Measurements from ENCODE around the gene MGRN1.

Gene MGRN1

DNA sequence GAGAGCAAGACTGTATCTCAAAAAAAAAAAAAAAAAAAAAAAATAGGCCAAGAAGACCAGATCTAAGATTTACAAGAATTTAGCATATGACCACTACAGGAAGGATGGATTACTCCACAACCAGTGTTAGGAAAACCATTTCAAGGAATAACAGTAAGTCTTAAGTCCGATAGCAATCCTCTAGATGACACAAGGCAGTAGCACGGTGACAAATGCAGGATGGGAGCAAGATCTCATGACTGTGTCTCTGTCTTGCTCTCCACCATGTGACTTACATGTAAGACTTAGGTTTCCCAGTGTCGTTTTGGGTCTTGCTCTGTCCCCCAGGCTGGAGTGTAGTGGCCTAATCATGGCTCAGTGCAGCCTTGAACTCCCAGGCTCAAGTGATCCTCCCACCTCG lies 40.7 kb upstream of the MGRN1 start:
- DNase-seq = no peak
- TF ChIP-seq CTCF (IDR thresholded peaks at IDR 0.05; ENCODE audit: low read depth, low read length) = no peak
- Histone ChIP-seq H3K36me3 (no peaks in the 10 kb centered on the region), H3K27ac (no peak overlapping the region), H3K4me3 (ENCODE audit: low read depth, low read length) (no peak overlapping the region), H3K9me3 (ENCODE audit: severe bottlenecking) (no peaks in the 10 kb centered on the region), H3K27me3 (ENCODE audit: insufficient read depth, low read depth, severe bottlenecking) (no peaks in the 10 kb centered on the region)

GRCh38 chr16:4586291-4586690 lies 38.3 kb upstream of the MGRN1 start:
- Histone ChIP-seq H3K9me3 (ENCODE audit: severe bottlenecking) (no peaks in the 10 kb centered on the region), H3K27ac (no peak overlapping the region), H3K27me3 (ENCODE audit: insufficient read depth, low read depth, severe bottlenecking) (no peaks in the 10 kb centered on the region), H3K36me3 (no peaks in the 10 kb centered on the region), H3K4me3 (ENCODE audit: low read depth, low read length) (no peak overlapping the region)
- no peak for TF ChIP-seq CTCF (IDR thresholded peaks at IDR 0.05; ENCODE audit: low read depth, low read length)
- no peak for DNase-seq

GRCh38 chr16:4588386-4588785 lies 36.2 kb upstream of the MGRN1 start:
- H3K27ac ChIP-seq = no peak overlapping the region
- no peaks in the 10 kb centered on the region for H3K36me3 ChIP-seq
- no peaks in the 10 kb centered on the region for H3K27me3 ChIP-seq (ENCODE audit: insufficient read depth, low read depth, severe bottlenecking)
- no peak for DNase-seq
- no peaks in the 10 kb centered on the region for H3K9me3 ChIP-seq (ENCODE audit: severe bottlenecking)
- H3K4me3 ChIP-seq (ENCODE audit: low read depth, low read length) = no peak overlapping the region
- no peak for TF ChIP-seq CTCF (IDR thresholded peaks at IDR 0.05; ENCODE audit: low read depth, low read length)

DNA sequence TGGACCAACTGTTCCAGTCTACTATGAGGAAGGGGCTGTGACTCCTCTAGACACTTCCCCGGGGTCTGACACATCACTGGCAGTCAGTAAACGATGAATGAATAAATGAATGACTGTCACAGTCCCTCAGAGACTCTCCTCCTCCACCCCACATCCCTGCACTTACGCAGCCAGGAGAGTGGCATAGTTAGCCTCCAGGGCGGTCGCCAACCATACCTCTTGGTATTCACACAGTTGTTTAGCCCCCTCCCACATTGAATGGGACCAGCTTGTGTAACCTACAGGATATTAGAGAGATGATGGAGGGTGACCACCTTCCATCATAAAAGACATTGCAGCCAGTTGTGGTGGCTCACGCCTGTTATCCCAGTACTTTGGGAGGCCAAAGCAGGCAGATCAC lies 35.7 kb upstream of the MGRN1 start:
- Histone ChIP-seq H3K9me3 (ENCODE audit: severe bottlenecking) (no peaks in the 10 kb centered on the region), H3K27ac (no peak overlapping the region), H3K4me3 (ENCODE audit: low read depth, low read length) (no peak overlapping the region), H3K27me3 (ENCODE audit: insufficient read depth, low read depth, severe bottlenecking) (no peaks in the 10 kb centered on the region), H3K36me3 (no peaks in the 10 kb centered on the region)
- no peak for DNase-seq
- no peak for TF ChIP-seq CTCF (IDR thresholded peaks at IDR 0.05; ENCODE audit: low read depth, low read length)

- no peaks in the 10 kb centered on the region for H3K9me3 ChIP-seq (ENCODE audit: severe bottlenecking)
- no peak overlapping the region for H3K27ac ChIP-seq
- DNase-seq = no peak
- no peaks in the 10 kb centered on the region for H3K27me3 ChIP-seq (ENCODE audit: insufficient read depth, low read depth, severe bottlenecking)
- no peak for TF ChIP-seq CTCF (IDR thresholded peaks at IDR 0.05; ENCODE audit: low read depth, low read length)
- H3K4me3 ChIP-seq (ENCODE audit: low read depth, low read length) = no peak overlapping the region
- H3K36me3 ChIP-seq = no peaks in the 10 kb centered on the region
These were observed 33.4 kb upstream of the MGRN1 start for GRCh38 chr16:4591191-4591590.

GRCh38 chr16:4591706-4592470 lies 32.7 kb upstream of the MGRN1 start:
- H3K27ac ChIP-seq = no peak overlapping the region
- no peaks in the 10 kb centered on the region for H3K36me3 ChIP-seq
- no peak for TF ChIP-seq CTCF (IDR thresholded peaks at IDR 0.05; ENCODE audit: low read depth, low read length)
- H3K27me3 ChIP-seq (ENCODE audit: insufficient read depth, low read depth, severe bottlenecking) = no peaks in the 10 kb centered on the region
- no peaks in the 10 kb centered on the region for H3K9me3 ChIP-seq (ENCODE audit: severe bottlenecking)
- H3K4me3 ChIP-seq (ENCODE audit: low read depth, low read length) = no peak overlapping the region
- DNase-seq = no peak

Data from WERI-Rb-1 (cell line).